GM12891 (cell line): Measurements from ENCODE around the gene CAPN11.
"Not testable (repeated sequence)": the region's sequence is repeated elsewhere in the genome, so short reads cannot be mapped to it uniquely, and the experiment has no call there.

Source experiments
- DNase-seq: peaks from one replicate; pipeline ENCODE4 v3.0.0; 2011; ENCODE audit warnings: low spot score; ENCODE audit not compliant: insufficient read length
- FAIRE-seq: peaks from 2 replicates; lab custom pipeline; 2011; peaks lifted over from hg19 to GRCh38; lab: Jason Lieb, UNC
- PAX5 ChIP-seq: IDR thresholded peaks from 2 replicates; pipeline ENCODE4 v1.6.1; 2011; ENCODE audit warnings: low read length, moderate library complexity, mild to moderate bottlenecking; ENCODE audit not compliant: insufficient read depth, severe bottlenecking
- POLR2A ChIP-seq: IDR thresholded peaks from 2 replicates; pipeline ENCODE4 v1.6.1; 2011; ENCODE audit warnings: low read depth, low read length, control low read depth
- POLR2AphosphoS5 ChIP-seq: IDR thresholded peaks from 2 replicates; pipeline ENCODE4 v1.6.1; 2011; ENCODE audit warnings: low read depth, low read length, control low read depth
- POU2F2 ChIP-seq: IDR thresholded peaks from 2 replicates; pipeline ENCODE4 v1.6.1; 2011; ENCODE audit warnings: low read depth, mild to moderate bottlenecking, control low read depth, low read length, moderate library complexity
- SPI1 ChIP-seq: IDR thresholded peaks from 2 replicates; pipeline ENCODE4 v1.6.1; 2011; ENCODE audit warnings: low read depth, low read length, control low read depth
- TAF1 ChIP-seq: IDR thresholded peaks from 2 replicates; pipeline ENCODE4 v1.6.1; 2011; ENCODE audit warnings: low read depth, low read length, control low read depth

Gene CAPN11

DNA sequence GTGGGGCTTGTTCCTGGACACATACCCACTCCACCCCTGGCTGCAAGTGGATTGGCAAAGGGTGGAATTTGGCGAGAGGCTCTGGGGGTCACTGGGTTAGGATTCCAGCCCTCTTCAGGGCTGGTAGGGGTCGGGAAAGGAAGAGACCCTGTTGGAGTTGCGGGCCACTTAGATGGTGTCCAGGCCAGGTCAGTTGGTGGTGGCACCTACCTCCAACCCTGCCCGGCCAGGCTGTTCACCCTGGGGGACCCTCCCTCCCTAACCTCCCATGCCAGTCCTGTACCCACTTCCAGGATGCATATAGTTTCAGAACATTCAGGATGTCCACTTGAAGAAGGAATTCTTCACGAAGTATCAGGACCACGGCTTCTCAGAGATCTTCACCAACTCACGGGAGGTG lies 21.0 kb downstream of the CAPN11 start:
- DNase-seq, result no peak
- no peak for TF ChIP-seq SPI1

DNA sequence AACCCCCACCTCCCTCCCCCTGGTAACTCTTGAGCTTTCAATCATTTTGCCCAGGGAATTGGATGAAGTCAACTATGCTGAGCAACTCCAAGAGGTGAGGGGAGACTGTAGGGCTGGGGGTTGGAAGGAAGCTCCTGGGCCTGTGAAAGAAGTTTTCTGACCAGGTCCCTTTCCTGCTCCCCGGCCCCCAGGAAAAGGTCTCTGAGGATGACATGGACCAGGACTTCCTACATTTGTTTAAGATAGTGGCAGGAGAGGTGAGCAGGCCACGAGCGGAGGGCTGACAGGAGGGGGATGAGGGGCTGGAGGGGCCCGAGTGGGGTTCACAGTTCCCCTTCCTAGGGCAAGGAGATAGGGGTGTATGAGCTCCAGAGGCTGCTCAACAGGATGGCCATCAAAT lies 21.8 kb downstream of the CAPN11 start:
- TF ChIP-seq POU2F2 (no peak), TAF1 (no peak), PAX5 (no peak), SPI1 (no peak), POLR2AphosphoS5 (no peak), POLR2A (no peak)
- DNase-seq (no peak), FAIRE-seq (no peak)

More for the DNA sequence above, 21.0 kb downstream of the CAPN11 start:
- FAIRE-seq, result no peak

DNA sequence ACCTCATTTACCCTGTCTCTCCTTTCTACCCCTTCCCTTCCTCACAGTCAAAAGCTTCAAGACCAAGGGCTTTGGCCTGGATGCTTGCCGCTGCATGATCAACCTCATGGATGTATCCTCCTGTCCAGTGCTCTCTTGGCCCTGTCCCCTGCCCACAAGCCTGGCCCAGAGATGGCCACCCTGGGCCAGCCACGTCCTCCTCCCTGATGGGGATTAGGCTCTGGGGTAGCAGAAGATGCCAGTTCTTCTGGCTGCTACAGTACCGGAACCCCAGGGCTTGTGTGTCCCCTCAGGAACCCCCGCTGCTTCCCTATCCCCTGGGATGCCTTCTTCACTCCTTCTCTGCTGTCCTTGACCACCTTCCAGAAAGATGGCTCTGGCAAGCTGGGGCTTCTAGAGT lies 22.3 kb downstream of the CAPN11 start:
- no peak for FAIRE-seq
- no peak for DNase-seq
- TF ChIP-seq POU2F2, result no peak
- no peak for TF ChIP-seq PAX5
- no peak for TF ChIP-seq POLR2A
- no peak for TF ChIP-seq POLR2AphosphoS5
- no peak for TF ChIP-seq SPI1
- TF ChIP-seq TAF1, result no peak

DNA sequence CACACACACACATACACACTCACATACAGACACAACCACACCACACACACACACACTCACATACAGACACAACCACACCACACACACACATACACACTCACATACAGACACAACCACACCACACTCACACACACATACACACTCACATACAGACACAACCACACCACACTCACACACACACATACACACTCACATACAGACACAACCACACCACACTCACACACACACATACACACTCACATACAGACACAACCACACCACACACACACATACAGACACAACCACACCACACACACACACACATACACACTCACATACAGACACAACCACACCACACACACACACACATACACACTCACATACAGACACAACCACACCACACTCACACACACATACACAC lies 23.2 kb downstream of the CAPN11 start:
- not testable (repeated sequence) for DNase-seq
- peak; percentile 90 for FAIRE-seq

DNA sequence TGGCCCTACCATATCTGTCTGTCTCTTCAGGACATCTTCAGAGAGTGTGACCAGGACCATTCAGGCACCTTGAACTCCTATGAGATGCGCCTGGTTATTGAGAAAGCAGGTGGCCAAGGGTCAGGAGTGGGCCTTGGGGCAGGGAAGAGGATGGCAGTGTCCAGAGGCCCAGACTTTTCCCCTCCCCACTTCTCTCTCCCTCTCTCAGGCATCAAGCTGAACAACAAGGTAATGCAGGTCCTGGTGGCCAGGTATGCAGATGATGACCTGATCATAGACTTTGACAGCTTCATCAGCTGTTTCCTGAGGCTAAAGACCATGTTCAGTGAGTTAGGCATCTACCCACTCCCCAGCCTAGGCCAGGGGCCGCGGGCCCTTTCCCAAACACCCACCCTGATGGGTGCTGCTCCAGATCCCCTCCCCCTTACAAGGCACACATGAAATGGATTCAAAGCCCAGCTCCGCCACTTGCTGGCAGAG lies 24.3 kb downstream of the CAPN11 start:
- DNase-seq (no peak), FAIRE-seq (no peak)
- TF ChIP-seq POLR2A (no peak), TAF1 (no peak), POU2F2 (no peak), POLR2AphosphoS5 (no peak), SPI1 (no peak), PAX5 (no peak)

GRCh38 chr6:44183783-44184182 lies 25.2 kb downstream of the CAPN11 start:
- no peak for FAIRE-seq
- TF ChIP-seq POLR2AphosphoS5, result no peak
- TF ChIP-seq TAF1, result no peak
- no peak for TF ChIP-seq POU2F2
- TF ChIP-seq PAX5, result no peak
- no peak for TF ChIP-seq SPI1
- TF ChIP-seq POLR2A, result no peak
- no peak for DNase-seq

DNA sequence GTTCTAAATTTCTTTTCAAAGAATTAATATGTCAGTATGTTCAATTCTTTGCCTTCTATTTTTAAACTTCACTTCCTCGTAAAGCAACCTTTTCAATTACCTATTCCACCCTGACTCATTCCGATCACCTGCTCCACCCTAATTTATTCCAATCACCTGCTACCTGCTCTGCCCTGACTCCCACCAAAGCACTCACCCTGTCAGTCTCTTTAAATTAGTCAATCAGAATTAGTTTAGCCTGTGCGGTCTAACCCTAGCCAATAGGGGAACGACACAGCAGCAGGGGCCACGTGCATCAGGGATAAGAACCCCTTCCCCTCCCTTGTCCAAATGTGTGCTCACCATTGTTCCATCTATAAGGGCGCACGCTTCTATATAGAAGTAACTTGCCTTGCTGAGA lies 26.7 kb downstream of the CAPN11 start:
- not testable (repeated sequence) for DNase-seq, FAIRE-seq

GRCh38 chr6:44185953-44186634 lies 27.5 kb downstream of the CAPN11 start:
- DNase-seq, result no peak

GRCh38 chr6:44186635-44187025 lies 28.0 kb downstream of the CAPN11 start:
- FAIRE-seq (no peak), DNase-seq (no peak)
- TF ChIP-seq POLR2AphosphoS5 (no peak), POLR2A (no peak), TAF1 (no peak), PAX5 (no peak), SPI1 (no peak), POU2F2 (no peak)

More at GRCh38 chr6:44185953-44186634, 27.5 kb downstream of the CAPN11 start:
- FAIRE-seq, result no peak
- no peak for TF ChIP-seq SPI1

DNA sequence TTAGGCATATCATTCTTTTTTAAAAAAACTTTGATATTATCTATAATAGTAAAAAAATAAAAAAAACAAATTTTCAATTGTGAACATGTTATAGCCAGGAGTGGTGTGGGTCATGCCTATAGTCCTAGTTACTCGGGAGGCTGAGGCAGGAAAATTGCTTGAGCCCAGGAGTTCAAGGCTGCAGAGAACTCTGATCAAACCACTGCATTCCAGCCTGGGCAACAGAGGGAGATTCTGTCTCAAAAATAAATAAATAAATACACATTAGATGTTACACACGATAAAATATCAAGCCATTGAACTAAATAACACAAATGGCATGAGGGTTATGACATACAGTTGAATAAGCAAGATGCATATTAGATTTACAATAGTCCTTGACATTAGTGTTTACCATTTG lies 30.2 kb downstream of the CAPN11 start:
- no peak for DNase-seq
- FAIRE-seq, result no peak
- no peak for TF ChIP-seq PAX5
- no peak for TF ChIP-seq SPI1
- no peak for TF ChIP-seq POLR2A
- no peak for TF ChIP-seq TAF1
- TF ChIP-seq POU2F2, result no peak
- TF ChIP-seq POLR2AphosphoS5, result no peak

DNA sequence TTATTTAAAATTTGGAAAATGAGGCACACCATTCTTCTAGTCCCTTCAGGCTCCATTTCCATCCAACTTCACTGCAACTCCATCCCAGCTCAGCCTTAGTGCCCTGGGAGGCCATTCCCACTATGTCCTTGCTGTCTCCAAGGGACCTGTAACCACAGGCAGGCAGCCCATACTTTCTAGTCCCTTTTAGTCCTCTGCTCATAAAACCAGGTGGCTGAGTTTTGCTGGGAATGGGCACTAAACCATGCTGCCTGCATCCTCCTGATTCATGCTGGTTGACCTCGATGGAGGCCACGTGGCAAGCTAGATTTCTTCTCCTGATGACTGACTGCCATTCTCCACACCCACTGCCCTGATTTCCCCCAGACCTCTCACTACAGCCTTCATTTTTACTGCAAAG lies 30.6 kb downstream of the CAPN11 start:
- no peak for DNase-seq
- FAIRE-seq, result no peak
- no peak for TF ChIP-seq POU2F2
- no peak for TF ChIP-seq PAX5
- no peak for TF ChIP-seq TAF1
- no peak for TF ChIP-seq POLR2A
- TF ChIP-seq SPI1, result no peak
- no peak for TF ChIP-seq POLR2AphosphoS5
